WERI-Rb-1 (cell line): ENCODE results near the gene IFT81.
"Not testable (repeated sequence)": the region's sequence is repeated elsewhere in the genome, so short reads cannot be mapped to it uniquely, and the experiment has no call there.

ENCODE experiments used
- DNase-seq: peaks from one replicate; pipeline ENCODE4 v3.0.0-alpha.2; 2020
- H3K27ac ChIP-seq: fragments of 250-450 bp; sonication (Bioruptor Pico); 2 replicates; pipeline ENCODE4 v1.5.1; 2020; ENCODE audit warnings: mild to moderate bottlenecking, moderate library complexity
- H3K27me3 ChIP-seq: fragments of 250-450 bp; sonication (Bioruptor Pico); 2 replicates; pipeline ENCODE4 v1.5.1; 2021; ENCODE audit warnings: mild to moderate bottlenecking, low read depth, moderate library complexity; ENCODE audit not compliant: insufficient read depth, severe bottlenecking
- H3K36me3 ChIP-seq: fragments of 250-450 bp; sonication (Bioruptor Pico); 2 replicates; pipeline ENCODE4 v1.5.1; 2020; ENCODE audit warnings: mild to moderate bottlenecking, moderate library complexity
- H3K4me3 ChIP-seq: 2 replicates; pipeline ENCODE4 v1.5.1; 2011; ENCODE audit warnings: low read depth, mild to moderate bottlenecking, control low read depth, low read length
- H3K9me3 ChIP-seq: fragments of 250-450 bp; sonication (Bioruptor Pico); 2 replicates; pipeline ENCODE4 v1.5.1; 2021; ENCODE audit warnings: mild to moderate bottlenecking, moderate library complexity; ENCODE audit not compliant: severe bottlenecking
- CTCF ChIP-seq: IDR thresholded peaks from 2 replicates; pipeline ENCODE4 v1.5.1; 2011; ENCODE audit warnings: low read depth, mild to moderate bottlenecking, control low read depth, inconsistent platforms, low read length

IFT81 gene

GRCh38 chr12:110084314-110085015 lies 39.7 kb upstream of the IFT81 start:
- no peak overlapping the region for H3K27ac ChIP-seq
- H3K36me3 ChIP-seq: no peaks in the 10 kb centered on the region
- peaks cover 2% of the 10 kb centered on the region for H3K9me3 ChIP-seq
- no peak for DNase-seq
- TF ChIP-seq CTCF: no peak
- H3K27me3 ChIP-seq: no peaks in the 10 kb centered on the region
- no peak overlapping the region for H3K4me3 ChIP-seq

- H3K27ac ChIP-seq, H3K36me3 ChIP-seq, DNase-seq, H3K27me3 ChIP-seq, H3K4me3 ChIP-seq, H3K9me3 ChIP-seq: not testable (repeated sequence)
Measured at GRCh38 chr12:110088216-110088615, 35.9 kb upstream of the IFT81 start.

GRCh38 chr12:110088936-110089335 lies 35.2 kb upstream of the IFT81 start:
- no peaks in the 10 kb centered on the region for H3K9me3 ChIP-seq
- no peaks in the 10 kb centered on the region for H3K36me3 ChIP-seq
- no peak for DNase-seq
- TF ChIP-seq CTCF: no peak
- H3K27me3 ChIP-seq: no peaks in the 10 kb centered on the region
- H3K4me3 ChIP-seq: no peak overlapping the region
- H3K27ac ChIP-seq: no peak overlapping the region

DNA sequence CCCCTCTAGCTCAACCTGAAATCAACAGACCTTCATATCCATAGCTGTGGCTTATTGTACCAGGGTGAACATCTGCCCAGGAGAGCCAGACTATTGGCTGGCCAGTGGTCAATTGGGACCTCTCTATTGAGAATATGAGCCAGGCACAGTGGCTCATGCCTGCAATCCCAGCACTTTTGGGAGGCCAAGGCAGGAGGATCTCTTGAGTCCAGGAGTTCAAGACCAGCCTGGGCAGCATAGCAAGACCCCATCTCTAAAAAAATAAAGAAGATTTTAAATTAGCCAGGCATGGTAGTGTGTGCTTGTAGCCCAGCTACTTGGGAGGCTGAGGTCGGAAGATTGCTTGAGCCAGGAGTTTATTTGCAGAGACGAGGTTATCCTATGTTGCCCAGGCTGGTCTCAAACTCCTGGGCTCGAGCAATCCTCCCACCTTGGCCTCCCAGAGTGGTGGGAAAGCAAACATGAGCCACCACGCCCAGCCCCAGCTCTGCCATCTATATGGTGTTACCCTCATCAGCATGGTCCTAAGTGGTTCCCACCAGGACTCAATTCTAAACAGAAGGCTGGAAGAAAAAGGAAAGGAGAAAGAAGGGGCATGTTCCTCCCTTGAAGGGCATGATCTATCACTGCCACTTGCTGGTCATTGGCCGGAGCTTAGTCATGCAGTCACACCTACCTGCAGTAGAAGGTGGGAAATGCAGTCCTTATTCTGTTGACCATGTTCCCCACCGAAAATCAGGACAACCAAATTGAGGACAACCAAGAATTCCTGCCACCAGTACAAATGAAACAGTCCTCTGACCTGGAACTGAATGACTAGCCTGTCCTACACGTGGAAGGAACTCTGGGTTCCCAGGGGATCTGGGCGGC lies 33.7 kb upstream of the IFT81 start:
- no peak overlapping the region for H3K4me3 ChIP-seq
- H3K9me3 ChIP-seq: no peaks in the 10 kb centered on the region
- no peak for TF ChIP-seq CTCF
- no peaks in the 10 kb centered on the region for H3K27me3 ChIP-seq
- no peak for DNase-seq
- no peak overlapping the region for H3K27ac ChIP-seq
- no peaks in the 10 kb centered on the region for H3K36me3 ChIP-seq

DNA sequence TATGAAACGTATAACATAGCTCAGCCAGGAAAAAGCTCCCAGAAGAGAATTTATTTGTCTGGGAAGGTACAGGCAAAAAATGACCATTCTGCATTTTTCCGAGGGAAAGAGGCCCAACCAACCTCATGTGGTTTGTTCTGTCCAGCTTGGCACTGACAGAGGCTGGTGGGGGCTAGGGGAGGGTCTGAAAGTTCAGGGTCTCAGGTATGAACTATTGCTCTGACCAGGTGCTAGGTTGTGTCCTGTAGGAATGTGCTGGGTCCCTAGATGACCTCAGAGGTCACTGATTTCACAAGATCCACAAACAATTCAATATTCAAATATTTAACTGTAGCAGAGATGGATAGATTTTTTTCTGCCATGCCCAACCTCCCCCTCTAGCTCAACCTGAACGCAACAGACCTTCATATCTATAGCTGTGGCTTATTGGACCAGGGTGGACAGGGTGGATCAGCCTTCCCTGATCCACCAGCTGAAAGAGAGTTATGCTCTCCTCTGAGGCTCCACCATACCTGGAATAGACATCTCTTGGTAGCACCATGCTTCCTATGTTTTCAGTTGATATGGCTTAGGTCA lies 32.9 kb upstream of the IFT81 start:
- Histone ChIP-seq H3K4me3 (no peak overlapping the region), H3K27ac (no peak overlapping the region), H3K36me3 (no peaks in the 10 kb centered on the region), H3K27me3 (no peaks in the 10 kb centered on the region), H3K9me3 (no peaks in the 10 kb centered on the region)
- TF ChIP-seq CTCF: no peak
- no peak for DNase-seq

GRCh38 chr12:110093631-110094311 lies 30.4 kb upstream of the IFT81 start:
- H3K36me3 ChIP-seq: no peaks in the 10 kb centered on the region
- H3K4me3 ChIP-seq: no peak overlapping the region
- H3K27me3 ChIP-seq: no peaks in the 10 kb centered on the region
- no peak overlapping the region for H3K27ac ChIP-seq
- H3K9me3 ChIP-seq: no peaks in the 10 kb centered on the region
- DNase-seq: no peak
- no peak for TF ChIP-seq CTCF
